ENCODE measurements around the gene SPATA2L.

The SPATA2L gene

DNA sequence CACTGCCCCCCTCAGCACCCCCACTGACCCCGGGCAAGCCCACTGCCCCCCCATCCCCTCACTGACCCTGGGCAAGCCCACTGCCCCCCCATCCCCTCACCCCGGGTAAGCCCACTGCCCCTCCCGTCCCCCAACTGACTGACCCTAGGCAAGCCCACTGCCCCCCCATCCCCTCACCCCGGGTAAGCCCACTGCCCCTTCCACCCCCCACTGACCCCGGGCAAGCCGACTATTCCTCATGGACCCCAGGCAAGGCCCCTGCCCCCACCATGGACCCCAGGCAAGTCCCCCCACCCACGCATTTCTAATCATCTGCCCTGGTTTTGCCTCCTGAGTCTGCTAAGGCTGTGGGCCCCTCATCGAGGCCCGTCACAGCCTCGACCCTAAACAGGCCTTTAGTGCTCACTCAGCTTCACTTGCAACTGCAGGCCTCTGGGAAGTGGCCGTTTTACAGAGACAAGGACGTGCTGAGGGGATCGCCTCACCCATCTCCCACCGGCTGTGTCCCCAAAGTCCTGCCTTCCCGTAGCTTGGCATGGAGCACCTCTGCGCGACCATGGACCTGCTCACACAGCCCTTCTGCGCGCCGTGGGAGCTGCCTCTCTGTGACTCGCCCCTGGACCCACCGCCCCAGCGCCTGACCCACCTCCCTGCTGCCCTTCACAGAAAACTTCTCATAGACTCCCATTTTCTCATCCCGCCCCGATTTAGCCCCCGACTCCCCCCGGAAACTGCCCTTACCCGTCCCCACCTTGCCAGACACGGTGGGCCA, 15.6 kb upstream of the SPATA2L start:
- no peak for TF ChIP-seq CTCF (IDR thresholded peaks at IDR 0.05)

DNA sequence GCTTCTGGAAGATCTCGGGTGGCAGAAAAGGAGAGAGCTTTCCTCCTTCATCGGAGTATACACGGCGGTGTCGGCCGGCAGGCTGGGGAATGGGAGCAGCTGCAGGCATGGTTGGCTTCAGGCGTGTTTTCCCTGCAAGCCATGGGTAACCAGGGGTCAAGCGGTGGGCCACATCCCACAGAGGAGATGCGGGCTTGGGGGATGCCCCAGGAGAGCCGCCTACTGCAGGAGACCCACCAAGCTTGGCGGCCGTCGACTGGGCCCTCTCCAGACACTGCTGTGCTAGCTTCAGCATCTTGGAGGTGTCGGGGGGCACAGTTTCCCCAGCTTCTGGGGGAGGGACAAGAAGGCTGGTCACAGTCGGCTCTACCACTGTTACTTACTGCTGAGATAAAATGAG, 15.0 kb upstream of the SPATA2L start:
- TF ChIP-seq CTCF (IDR thresholded peaks at IDR 0.05) = no peak

DNA sequence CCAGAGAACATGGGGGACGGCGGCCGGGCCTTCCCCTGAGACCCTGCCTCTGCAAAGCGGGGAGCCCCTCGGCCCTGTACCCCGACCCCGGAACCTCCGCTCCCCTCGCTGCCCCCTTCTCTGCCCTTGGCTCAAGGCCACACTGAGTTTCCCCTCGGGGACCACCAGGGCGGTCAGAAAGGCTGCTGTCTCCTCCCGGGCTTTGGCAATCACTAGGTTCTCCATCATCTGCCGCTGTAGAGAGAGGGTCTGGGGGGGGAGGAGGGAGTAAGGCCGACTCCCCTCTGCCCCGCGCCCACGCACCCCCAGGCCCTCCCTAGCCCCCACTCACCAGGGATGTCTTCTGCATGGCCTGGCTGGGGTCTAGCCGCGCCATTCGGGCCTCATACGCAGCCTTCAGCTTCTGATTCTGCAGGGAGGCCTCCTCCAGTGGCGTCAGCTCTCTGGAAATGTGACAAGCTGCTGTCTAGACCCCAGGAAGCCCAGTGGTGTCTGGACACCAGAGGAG, 10.8 kb upstream of the SPATA2L start:
- TF ChIP-seq CTCF (IDR thresholded peaks at IDR 0.05) = no peak

DNA sequence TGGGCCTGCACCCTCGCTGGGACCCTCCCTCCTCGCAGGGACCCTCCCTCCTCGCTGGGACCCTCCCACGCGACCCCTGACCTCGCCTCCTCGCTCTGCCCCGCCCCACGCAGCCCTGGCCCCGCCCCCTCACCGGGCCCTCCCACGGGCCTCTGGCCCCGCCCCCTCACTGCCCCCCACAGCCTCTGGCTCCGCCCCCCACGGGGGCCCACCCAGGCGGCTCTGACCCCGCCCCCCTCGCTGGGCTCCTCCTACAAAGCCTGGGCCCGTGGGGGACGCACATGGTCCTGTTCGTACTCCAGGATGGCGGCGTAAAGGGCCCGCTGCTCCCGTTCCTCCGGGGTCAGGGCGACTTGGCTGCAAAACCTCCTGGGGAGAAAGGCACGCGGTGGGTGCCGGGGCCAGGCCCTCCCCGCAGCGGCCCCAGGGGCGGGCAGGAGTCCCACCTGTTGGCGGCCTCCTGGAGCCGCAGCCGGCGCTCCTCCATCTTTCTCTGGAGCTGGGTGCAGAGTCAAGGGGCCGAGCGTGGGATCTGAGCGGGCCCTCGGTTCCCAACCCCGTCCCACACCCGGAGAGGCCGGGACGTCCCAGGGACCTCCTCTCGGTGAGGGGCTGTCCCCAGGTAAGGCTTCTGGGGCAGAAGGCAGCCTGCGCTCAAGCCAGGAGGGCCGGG, 10.2 kb upstream of the SPATA2L start:
- TF ChIP-seq CTCF (IDR thresholded peaks at IDR 0.05) = no peak

DNA sequence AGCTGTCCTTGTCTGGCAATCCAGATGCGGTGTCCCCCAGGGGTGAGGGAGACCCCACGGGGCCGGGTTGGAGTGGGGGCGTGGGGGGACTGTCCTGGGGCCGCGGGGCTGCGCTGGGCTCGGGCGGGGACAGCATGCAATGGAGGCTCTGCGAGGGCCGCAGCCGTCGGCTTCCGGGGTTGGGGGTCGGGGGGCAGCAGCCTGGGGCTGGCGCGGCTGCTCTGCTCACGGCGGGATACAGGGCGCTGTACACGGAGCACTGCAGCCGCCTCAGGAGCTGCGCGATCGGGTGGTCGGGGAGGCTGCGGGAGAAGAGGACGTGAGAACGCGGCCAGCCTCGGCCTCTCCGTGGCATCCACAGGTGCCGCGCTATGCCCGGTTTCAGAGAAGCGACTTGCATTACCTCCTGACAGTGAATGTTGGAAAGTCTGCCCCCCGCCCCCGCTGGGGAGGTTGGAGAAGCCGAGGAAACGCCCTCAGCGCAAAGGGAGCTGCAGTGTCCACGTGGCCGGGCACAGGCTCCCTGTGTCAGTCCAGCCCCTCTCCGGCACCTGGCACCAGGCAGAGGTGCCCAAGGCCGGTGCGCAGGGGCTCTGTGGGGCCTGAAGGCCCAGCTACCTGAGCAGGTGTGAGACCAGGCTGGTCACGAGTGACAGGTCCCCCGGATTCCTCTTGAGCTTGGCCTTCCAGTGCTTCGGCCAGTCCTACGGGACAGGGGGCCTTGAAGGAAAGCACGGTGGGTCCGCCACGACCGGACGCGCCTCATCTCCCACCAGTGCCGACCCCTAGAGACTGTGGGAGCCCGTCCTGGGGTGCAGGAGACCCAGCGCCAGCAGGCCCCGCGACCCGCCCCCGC, 9.4 kb upstream of the SPATA2L start:
- no peak for TF ChIP-seq CTCF (IDR thresholded peaks at IDR 0.05)

GRCh38 chr16:89709716-89710432, 8.4 kb upstream of the SPATA2L start:
- TF ChIP-seq CTCF (IDR thresholded peaks at IDR 0.05) = no peak

DNA sequence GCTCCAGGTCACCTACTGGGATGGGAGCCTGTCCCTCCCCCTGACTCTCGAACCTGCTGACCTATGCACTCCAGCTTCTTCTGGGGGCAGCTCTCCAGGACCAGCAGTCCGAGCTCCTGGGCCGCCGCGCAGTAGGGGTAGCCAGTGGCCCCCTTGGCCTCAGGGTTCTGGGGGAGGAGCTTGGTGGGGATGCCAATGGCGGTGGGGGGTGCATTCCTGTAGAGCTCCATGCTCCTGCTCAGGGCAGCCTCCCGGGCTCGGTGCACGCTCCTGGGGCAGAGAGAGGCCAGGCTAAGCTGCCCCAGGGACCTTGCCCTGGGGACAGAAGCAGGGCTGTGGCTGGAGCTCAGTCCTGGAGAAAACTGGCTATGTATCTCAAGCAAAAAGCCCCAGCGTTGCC, 7.7 kb upstream of the SPATA2L start:
- TF ChIP-seq CTCF (IDR thresholded peaks at IDR 0.05) = no peak

Data from LNCAP (cell line).